ENCODE measurements around the gene AR.

- TF ChIP-seq MYC (IDR thresholded peaks at IDR 0.05; ENCODE audit: insufficient read depth, insufficient read length, insufficient replicate concordance, low read length, severe bottlenecking) (no peak), CREB1 (IDR thresholded peaks at IDR 0.05; ENCODE audit: low read depth) (no peak), NR2C2 (IDR thresholded peaks at IDR 0.05; ENCODE audit: borderline replicate concordance, control insufficient read depth, insufficient read length, low read depth) (no peak), BHLHE40 (IDR thresholded peaks at IDR 0.05; ENCODE audit: borderline replicate concordance in 1 of 2, low read depth in 2 of 2, low read length in 1 of 2) (no peak), POLR2A (IDR thresholded peaks at IDR 0.05; ENCODE audit: low read depth, low read length) (no peak), PKNOX1 (IDR thresholded peaks at IDR 0.05) (no peak), ATF3 (IDR thresholded peaks at IDR 0.05; ENCODE audit: borderline replicate concordance, extremely low read depth, low read depth, low read length) (no peak), ZSCAN29 (IDR thresholded peaks at IDR 0.05) (no peak)
- TF ChIP-seq, protein P1, sequence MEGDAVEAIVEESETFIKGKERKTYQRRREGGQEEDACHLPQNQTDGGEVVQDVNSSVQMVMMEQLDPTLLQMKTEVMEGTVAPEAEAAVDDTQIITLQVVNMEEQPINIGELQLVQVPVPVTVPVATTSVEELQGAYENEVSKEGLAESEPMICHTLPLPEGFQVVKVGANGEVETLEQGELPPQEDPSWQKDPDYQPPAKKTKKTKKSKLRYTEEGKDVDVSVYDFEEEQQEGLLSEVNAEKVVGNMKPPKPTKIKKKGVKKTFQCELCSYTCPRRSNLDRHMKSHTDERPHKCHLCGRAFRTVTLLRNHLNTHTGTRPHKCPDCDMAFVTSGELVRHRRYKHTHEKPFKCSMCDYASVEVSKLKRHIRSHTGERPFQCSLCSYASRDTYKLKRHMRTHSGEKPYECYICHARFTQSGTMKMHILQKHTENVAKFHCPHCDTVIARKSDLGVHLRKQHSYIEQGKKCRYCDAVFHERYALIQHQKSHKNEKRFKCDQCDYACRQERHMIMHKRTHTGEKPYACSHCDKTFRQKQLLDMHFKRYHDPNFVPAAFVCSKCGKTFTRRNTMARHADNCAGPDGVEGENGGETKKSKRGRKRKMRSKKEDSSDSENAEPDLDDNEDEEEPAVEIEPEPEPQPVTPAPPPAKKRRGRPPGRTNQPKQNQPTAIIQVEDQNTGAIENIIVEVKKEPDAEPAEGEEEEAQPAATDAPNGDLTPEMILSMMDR (IDR thresholded peaks at IDR 0.05 in 2 of 3, conservative IDR thresholded peaks at IDR 0.05 in 1 of 3; ENCODE audit: control insufficient read depth in 2 of 3, extremely low read depth in 1 of 3, insufficient read depth in 1 of 3, low read depth in 3 of 3, low read length in 3 of 3): no peak
These were observed 156.8 kb downstream of the AR start for GRCh38 chrX:67700602-67701001.

Measured in GM12878 (cell line).